Measurements from ENCODE around the gene AK4. TPM values are rescaled to one million over a fixed set of nuclear protein-coding genes. Genes with fewer than 3 reads are reported as not detected.

AK4 gene
- total and polyA plus RNA-seq, 2 of the 4 experiments (the other 2 are of a cell fraction) = 12.4 to 30.3 TPM

GRCh38 chr1:65147424-65148177 is 402 bp upstream of the AK4 start:
- ChIA-PET CTCF (no interaction called here), POLR2A (ENCODE audit: unreplicated experiment) (no interaction called here)
- Histone ChIP-seq H3K4ac (ENCODE audit: low read depth, low read length) (no peak overlapping the region), H2BK20ac (ENCODE audit: low read depth, low read length) (no peak overlapping the region), H4K20me1 (ENCODE audit: insufficient read depth, low read length) (no peaks in the 10 kb centered on the region), H2AK5ac (ENCODE audit: low read depth, low read length) (no peak overlapping the region), H2AFZ (replicated peaks; ENCODE audit: low read length, poor library complexity) (peak overlapping the region; percentile 91), H3K27ac (ENCODE audit: insufficient read depth, low read length) (peak overlapping the region; percentile 11; the same call in 1 of the 2 replicates), H4K91ac (ENCODE audit: insufficient read depth, low read depth, low read length) (no peak overlapping the region; the same call in 1 of the 2 replicates), H2BK15ac (ENCODE audit: low read depth, low read length) (no peak overlapping the region), H4K5ac (ENCODE audit: low read depth, low read length) (no peak overlapping the region), H2BK120ac (ENCODE audit: low read depth, low read length) (no peak overlapping the region), H3K9me3 (ENCODE audit: control insufficient read depth, insufficient read depth, low read length) (no peaks in the 10 kb centered on the region), H3K18ac (ENCODE audit: low read depth, low read length) (peak overlapping the region; percentile 25; the same call in 1 of the 2 replicates), H3K36me3 (ENCODE audit: control insufficient read depth, insufficient read depth, low read length) (no peaks in the 10 kb centered on the region), H2AK9ac (replicated peaks; ENCODE audit: low read depth, low read length, poor library complexity) (peak overlapping the region; percentile 30), H3K23ac (ENCODE audit: low read depth, low read length) (no peak overlapping the region), H3K14ac (replicated peaks; ENCODE audit: low read depth, low read length) (no peak overlapping the region), H3K4me3 (ENCODE audit: insufficient read depth, low read depth, low read length) (peak overlapping the region; percentile 98), H3K9me1 (ENCODE audit: insufficient read depth, low read length) (no peaks in the 10 kb centered on the region), H3K56ac (ENCODE audit: extremely low read depth, insufficient read depth, low read length) (no peak overlapping the region), H3K4me2 (ENCODE audit: low read depth, low read length) (peak overlapping the region; percentile 97), H3K4me1 (ENCODE audit: control insufficient read depth, insufficient read depth, low read length) (no peaks in the 10 kb centered on the region; the same call in 1 of the 2 replicates), H3K9ac (ENCODE audit: low read depth, low read length) (peak overlapping the region; percentile 73; the same call in 1 of the 2 replicates), H4K8ac (ENCODE audit: low read depth in 2 of 2, low read length in 2 of 2) (peak overlapping the region in 1 of 2 experiments; percentile 58; a peak in 1 of 4 replicates), H3K27me3 (ENCODE audit: control insufficient read depth, insufficient read depth, low read length) (peaks cover 29% of the 10 kb centered on the region), H3K79me1 (ENCODE audit: low read depth in 1 of 2, low read length in 2 of 2) (no peaks in the 10 kb centered on the region), H2BK5ac (ENCODE audit: low read depth, low read length, poor library complexity, severe bottlenecking) (peak overlapping the region; percentile 14)
- no peak for DNase-seq
- in situ Hi-C loops (cut with MboI; ENCODE audit: low sequenced_read_pairs) (no loop called here), dilution Hi-C loops (cut with HindIII; ENCODE audit: low sequenced_read_pairs, unreplicated experiment) (no loop called here), intact Hi-C loops (cut with micrococcal nuclease) (loop anchor here (5.0 kb wide), 1 partner anchor 50 kb away; no protein-coding TSS in a partner anchor)
- BruUV-seq (replicated peaks) = no TSS peak
- WGBS, 2 experiments (ENCODE audit: extremely low coverage in 2 of 2, insufficient read length in 1 of 2) = 4% methylated on average over 22 of the region's 88 CpGs; no CpG with 5 or more reads in 1 of the 2 experiments
- TF ChIP-seq POLR2A (IDR thresholded peaks at IDR 0.05; ENCODE audit: low read depth, low read length) (no peak), CEBPB (IDR thresholded peaks at IDR 0.05; ENCODE audit: low read depth, low read length) (no peak), BHLHE40 (IDR thresholded peaks at IDR 0.05; ENCODE audit: low read depth, low read length) (no peak), MAZ (IDR thresholded peaks at IDR 0.05; ENCODE audit: borderline replicate concordance, low read depth, low read length) (peak; percentile 32; the same call in 1 of the 2 replicates), NFE2L2 (IDR thresholded peaks at IDR 0.05; ENCODE audit: low read depth, low read length) (no peak), MAFK (IDR thresholded peaks at IDR 0.05; ENCODE audit: low read depth, low read length) (no peak), MXI1 (IDR thresholded peaks at IDR 0.05; ENCODE audit: borderline replicate concordance, low read depth, low read length) (peak; percentile 8; the same call in 1 of the 2 replicates)
- peak; percentile 74 for ATAC-seq (ENCODE audit: low read depth)

Data from IMR-90 (cell line).